Measurements from ENCODE around the gene BMAL1. TPM values are rescaled to one million over a fixed set of nuclear protein-coding genes. Genes with fewer than 3 reads are reported as not detected.
"Not testable (repeated sequence)": the region's sequence is repeated elsewhere in the genome, so short reads cannot be mapped to it uniquely, and the experiment has no call there.

Gene BMAL1
- total RNA-seq, 4 donors from 2014 or later = 27.7 to 81.8 (median 41.0) TPM

- intact Hi-C loops (cut with DNase I; ENCODE audit: low total_unique reads) = no loop called here
- Histone ChIP-seq H3K4me3 (no peak overlapping the region), H3K9me3 (no peaks in the 10 kb centered on the region), H3K36me3 (peaks cover 0 to 22% of the 10 kb centered on the region in 2 donors), H3K27ac (no peak overlapping the region), H3K27me3 (no peaks in the 10 kb centered on the region), H3K4me1 (no peaks in the 10 kb centered on the region)
- DNase-seq (no peak), ATAC-seq (no peak)
- TF ChIP-seq POLR2A (IDR thresholded peaks at IDR 0.05) = no peak
- in situ Hi-C loops (cut with MboI; ENCODE audit: low sequenced_read_pairs in 4 of 4) = no loop called here
These were observed 113.6 kb downstream of the BMAL1 start for GRCh38 chr11:13391217-13391616.

DNA sequence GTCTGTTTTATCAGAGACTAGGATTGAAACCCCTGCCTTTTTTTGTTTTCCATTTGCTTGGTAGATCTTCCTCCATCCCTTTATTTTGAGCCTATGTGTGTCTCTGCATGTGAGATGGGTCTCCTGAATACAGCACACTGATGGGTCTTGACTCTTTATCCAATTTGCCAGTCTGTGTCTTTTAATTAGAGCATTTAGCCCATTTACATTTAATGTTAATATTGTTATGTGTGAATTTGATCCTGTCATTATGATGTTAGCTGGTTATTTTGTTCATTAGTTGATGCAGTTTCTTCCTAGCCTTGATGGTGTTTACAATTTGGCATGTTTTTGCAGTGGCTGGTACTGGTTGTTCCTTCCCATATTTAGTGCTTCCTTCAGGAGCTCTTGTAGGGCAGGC is 120.7 kb downstream of the BMAL1 start:
- in situ Hi-C loops (cut with MboI; ENCODE audit: low sequenced_read_pairs in 4 of 4); H3K27ac ChIP-seq: not testable (repeated sequence)

GRCh38 chr11:13405220-13405619 is 127.6 kb downstream of the BMAL1 start:
- DNase-seq = no peak
- Histone ChIP-seq H3K27me3 (no peaks in the 10 kb centered on the region), H3K27ac (no peak overlapping the region), H3K4me3 (no peak overlapping the region), H3K9me3 (no peaks in the 10 kb centered on the region), H3K36me3 (peaks cover 0 to 44% of the 10 kb centered on the region in 2 donors), H3K4me1 (no peaks in the 10 kb centered on the region)
- in situ Hi-C loops (cut with MboI; ENCODE audit: low sequenced_read_pairs in 4 of 4) (no loop called here), intact Hi-C loops (cut with DNase I; ENCODE audit: low total_unique reads) (no loop called here)
- ATAC-seq = no peak
- TF ChIP-seq, protein P1, sequence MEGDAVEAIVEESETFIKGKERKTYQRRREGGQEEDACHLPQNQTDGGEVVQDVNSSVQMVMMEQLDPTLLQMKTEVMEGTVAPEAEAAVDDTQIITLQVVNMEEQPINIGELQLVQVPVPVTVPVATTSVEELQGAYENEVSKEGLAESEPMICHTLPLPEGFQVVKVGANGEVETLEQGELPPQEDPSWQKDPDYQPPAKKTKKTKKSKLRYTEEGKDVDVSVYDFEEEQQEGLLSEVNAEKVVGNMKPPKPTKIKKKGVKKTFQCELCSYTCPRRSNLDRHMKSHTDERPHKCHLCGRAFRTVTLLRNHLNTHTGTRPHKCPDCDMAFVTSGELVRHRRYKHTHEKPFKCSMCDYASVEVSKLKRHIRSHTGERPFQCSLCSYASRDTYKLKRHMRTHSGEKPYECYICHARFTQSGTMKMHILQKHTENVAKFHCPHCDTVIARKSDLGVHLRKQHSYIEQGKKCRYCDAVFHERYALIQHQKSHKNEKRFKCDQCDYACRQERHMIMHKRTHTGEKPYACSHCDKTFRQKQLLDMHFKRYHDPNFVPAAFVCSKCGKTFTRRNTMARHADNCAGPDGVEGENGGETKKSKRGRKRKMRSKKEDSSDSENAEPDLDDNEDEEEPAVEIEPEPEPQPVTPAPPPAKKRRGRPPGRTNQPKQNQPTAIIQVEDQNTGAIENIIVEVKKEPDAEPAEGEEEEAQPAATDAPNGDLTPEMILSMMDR (IDR thresholded peaks at IDR 0.05 in 4 of 5, conservative IDR thresholded peaks at IDR 0.05 in 1 of 5) = no peak
- no peak for TF ChIP-seq POLR2A (IDR thresholded peaks at IDR 0.05)

More for the DNA sequence above, 120.7 kb downstream of the BMAL1 start:
- ATAC-seq; intact Hi-C loops (cut with DNase I; ENCODE audit: low total_unique reads); H3K4me1 ChIP-seq; H3K27me3 ChIP-seq; H3K4me3 ChIP-seq; DNase-seq; H3K9me3 ChIP-seq: not testable (repeated sequence)
- H3K36me3 ChIP-seq = peaks cover 0 to 34% of the 10 kb centered on the region in 2 donors

DNA sequence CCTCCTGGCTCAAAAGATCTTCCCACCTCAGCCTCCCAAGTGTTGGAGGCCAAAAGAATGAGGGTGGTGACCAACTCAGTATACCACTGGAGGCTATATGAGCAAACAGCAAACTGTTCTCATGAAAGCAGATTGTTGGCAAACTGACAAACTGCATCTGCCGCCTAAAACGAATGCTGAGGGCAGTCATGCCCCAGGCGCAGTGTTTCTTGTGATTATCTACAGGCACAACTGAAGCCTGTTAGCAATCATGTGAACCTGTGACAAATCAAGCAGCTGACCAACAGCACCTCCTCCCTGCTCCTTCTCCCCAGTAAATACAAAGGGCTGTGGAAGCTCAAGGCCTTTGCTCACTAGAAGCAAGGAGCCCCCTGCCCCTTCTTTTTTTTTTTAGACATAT is 137.6 kb downstream of the BMAL1 start:
- in situ Hi-C loops (cut with MboI; ENCODE audit: low sequenced_read_pairs in 4 of 4) (no loop called here), intact Hi-C loops (cut with DNase I; ENCODE audit: low total_unique reads) (no loop called here)
- H3K9me3 ChIP-seq = no peaks in the 10 kb centered on the region
- H3K27ac ChIP-seq = no peak overlapping the region
- peaks cover 0 to 42% of the 10 kb centered on the region in 2 donors for H3K36me3 ChIP-seq
- H3K27me3 ChIP-seq = no peaks in the 10 kb centered on the region
- no peak for TF ChIP-seq POLR2A (IDR thresholded peaks at IDR 0.05)
- TF ChIP-seq, protein P1 (IDR thresholded peaks at IDR 0.05 in 4 of 5, conservative IDR thresholded peaks at IDR 0.05 in 1 of 5) = no peak
- ATAC-seq (no peak), DNase-seq (no peak)
- H3K4me1 ChIP-seq = no peaks in the 10 kb centered on the region
- H3K4me3 ChIP-seq = no peak overlapping the region

DNA sequence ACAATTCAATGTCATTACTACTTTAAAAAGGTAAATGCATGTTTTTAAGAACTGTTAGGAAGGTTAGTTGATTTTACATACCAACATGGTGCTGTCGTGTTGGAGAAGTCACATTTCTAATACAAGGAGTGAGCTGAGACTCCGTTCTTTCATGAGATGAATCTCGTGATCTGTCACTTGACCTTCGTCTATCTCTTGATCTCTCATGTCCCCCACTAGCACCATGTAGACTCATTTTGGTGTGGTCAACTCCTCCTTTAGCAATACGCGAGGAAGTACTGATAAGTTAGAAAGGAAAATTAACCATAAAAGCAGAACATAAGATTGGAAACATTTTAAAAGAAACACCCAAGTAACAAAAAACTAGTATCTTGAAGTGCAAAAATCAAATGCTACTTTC is 144.0 kb downstream of the BMAL1 start:
- H3K27me3 ChIP-seq = no peaks in the 10 kb centered on the region
- H3K27ac ChIP-seq = no peak overlapping the region
- in situ Hi-C loops (cut with MboI; ENCODE audit: low sequenced_read_pairs in 4 of 4) (no loop called here), intact Hi-C loops (cut with DNase I; ENCODE audit: low total_unique reads) (no loop called here)
- H3K4me3 ChIP-seq = no peak overlapping the region
- ATAC-seq (no peak), DNase-seq (no peak)
- H3K9me3 ChIP-seq = no peaks in the 10 kb centered on the region
- no peak for TF ChIP-seq POLR2A (IDR thresholded peaks at IDR 0.05)
- TF ChIP-seq, protein P1 (IDR thresholded peaks at IDR 0.05 in 4 of 5, conservative IDR thresholded peaks at IDR 0.05 in 1 of 5) = no peak
- H3K4me1 ChIP-seq = peaks cover 4 to 13% of the 10 kb centered on the region in 2 donors
- peaks cover 0 to 5% of the 10 kb centered on the region in 2 donors for H3K36me3 ChIP-seq

GRCh38 chr11:13423372-13423771 is 145.8 kb downstream of the BMAL1 start:
- Histone ChIP-seq H3K27ac (no peak overlapping the region), H3K36me3 (no peaks in the 10 kb centered on the region), H3K4me1 (peaks cover 4 to 13% of the 10 kb centered on the region in 2 donors), H3K4me3 (no peak overlapping the region), H3K27me3 (no peaks in the 10 kb centered on the region), H3K9me3 (peaks cover 0 to under 1% (median 0%) of the 10 kb centered on the region in 3 donors)
- ATAC-seq (no peak), DNase-seq (no peak)
- in situ Hi-C loops (cut with MboI; ENCODE audit: low sequenced_read_pairs in 4 of 4) = no loop called here
- TF ChIP-seq, protein P1 (IDR thresholded peaks at IDR 0.05 in 4 of 5, conservative IDR thresholded peaks at IDR 0.05 in 1 of 5) = no peak
- no peak for TF ChIP-seq POLR2A (IDR thresholded peaks at IDR 0.05)
- intact Hi-C loops (cut with DNase I; ENCODE audit: low total_unique reads) = no loop called here

Measured in gastrocnemius medialis (tissue), 4 donors.